GM19025 (cell line): Measurements from ENCODE around the gene CARD16.
A peak's percentile ranks its signal among the peaks of the same experiment; 100 is the strongest.

Experiments
- ATAC-seq: cut with Tn5 transposase; IDR thresholded peaks from one replicate; pipeline ENCODE4 v1.9.1; 2021; ENCODE audit warnings: mild to moderate bottlenecking, low read depth, moderate library complexity; ENCODE audit not compliant: unreplicated experiment

CARD16 gene

DNA sequence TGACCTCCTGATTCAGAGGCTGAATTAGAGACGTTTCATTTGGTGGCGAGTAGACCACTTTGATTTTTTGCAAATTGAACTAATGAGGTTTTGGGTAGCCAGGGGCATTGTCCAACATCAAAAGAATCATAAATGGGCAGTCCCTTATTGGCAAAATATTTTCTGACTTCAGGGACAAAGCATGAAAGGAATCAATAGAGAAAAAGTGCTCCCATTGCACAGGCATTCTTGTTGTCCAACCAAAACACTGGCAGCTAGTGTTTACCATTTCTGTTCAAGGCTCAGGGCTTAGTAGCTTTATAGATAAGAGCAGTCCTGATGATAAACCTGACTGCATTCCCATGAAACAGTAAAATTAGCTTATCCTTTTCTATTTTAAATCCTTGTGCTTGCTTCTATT, 6.4 kb upstream of the CARD16 start:
- no peak for ATAC-seq

DNA sequence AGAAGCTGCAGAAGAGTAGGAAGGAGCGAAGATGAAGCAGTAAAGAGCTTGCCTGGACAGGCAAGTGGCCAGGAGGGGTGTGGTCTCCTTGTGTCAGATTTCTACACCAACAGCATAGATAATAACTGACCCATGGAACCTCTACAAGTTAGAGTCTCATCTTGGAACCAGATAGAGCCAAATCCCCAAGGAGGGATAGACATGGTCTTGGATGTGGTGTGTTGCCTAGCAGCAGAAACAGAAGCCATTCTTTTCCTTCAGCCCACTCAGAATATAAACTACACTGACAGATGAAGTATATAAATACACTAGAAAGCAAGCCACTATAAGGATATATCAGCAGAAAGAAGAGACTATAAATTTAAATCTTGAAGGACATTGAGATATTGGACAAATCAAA, 4.3 kb upstream of the CARD16 start:
- ATAC-seq, result no peak

DNA sequence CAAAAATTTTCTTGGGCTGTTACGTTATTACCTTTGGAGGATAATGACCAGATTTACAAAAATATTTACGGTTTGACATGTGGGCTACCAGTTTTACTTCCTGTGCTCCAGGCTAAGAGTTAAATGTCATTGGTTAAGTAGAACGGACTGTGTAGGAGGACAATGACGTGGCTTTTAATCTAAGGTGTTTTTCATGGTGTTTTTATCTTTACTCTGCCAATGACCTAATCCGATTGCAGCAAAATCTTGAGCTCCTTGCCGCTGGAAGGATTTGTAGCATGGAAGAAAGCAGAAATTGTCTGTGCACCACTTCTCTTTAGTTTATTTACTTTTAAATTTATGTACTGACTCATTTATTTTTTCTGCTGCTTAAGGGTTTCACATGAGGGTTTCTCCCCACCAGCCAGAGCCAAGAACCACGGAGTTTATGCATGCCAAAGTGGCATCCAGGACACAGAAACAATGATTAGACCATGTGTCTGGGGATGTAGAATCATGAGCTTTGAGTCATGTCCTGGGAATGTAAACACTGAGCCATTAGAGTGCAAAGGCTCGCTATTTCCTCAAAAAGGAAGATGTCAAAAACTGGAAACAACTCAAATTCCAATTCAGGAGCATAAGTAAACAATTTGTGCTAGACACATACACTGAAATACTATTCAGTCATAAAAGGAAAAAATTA, 1.9 kb upstream of the CARD16 start:
- ATAC-seq, result no peak

DNA sequence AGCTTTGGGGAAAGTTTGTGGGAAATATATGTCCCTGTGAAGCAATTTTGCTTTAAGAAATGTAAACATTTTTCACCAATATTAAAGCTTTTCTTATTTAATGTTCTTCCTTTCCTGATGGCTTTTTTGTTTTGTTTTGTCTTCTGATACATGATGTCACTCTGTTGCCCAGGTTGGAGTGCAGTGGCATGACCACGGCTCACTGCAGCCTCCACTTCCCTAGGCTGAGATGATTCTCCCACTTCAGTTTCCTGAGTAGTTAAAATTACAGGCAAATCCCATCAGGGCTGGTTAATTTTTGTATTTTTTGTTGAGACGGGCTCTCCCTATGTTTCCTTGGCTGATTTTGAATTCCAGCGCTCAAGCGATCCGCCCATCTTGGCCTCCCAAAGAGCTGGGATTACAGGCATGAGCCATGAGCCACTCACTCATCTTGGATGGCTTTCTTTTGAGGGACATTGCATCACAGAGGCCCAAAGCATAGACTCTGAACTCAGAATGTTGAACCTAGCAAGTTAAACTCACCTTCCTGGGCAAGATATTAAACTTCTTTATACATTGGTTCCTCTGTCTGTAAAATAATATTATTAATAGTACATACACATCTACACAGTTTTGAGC, 651 bp upstream of the CARD16 start:
- no peak for ATAC-seq

DNA sequence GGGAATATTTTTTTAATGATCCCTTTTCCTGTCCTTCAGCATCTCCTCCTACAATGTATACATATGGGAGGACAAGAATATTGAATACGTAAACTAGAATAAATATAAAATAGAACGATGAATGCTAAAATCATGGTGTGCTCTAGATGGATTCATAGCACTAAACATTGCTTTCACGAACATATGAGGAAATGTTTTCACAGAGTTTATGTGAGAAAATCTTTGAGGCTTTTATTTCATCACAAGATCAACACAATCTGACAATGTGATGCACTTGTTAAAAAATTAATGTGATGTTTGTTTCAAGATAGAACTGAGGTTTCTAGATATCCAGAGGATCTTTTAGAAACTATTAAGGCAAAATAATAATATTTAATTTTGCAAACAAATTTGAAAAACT, 3.0 kb downstream of the CARD16 start:
- ATAC-seq, result no peak

DNA sequence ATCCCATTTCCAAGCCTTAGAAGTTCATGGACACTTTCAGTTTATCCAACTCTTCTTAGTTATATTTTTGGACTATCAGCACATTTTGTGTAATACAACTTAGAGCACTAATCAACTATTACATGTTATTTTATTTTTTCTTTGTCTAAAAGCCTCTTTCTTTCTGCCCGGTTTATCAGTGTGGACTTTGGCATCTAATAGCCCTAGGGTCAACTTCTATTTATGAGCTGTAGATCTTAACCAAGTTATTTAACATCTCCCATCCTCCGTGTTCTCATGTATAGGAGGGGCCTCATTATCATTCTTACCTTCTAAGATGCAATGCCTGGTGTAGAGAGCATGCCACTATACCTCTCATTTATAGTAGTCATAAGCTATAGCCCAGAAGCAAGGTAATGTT, 4.4 kb downstream of the CARD16 start:
- no peak for ATAC-seq

DNA sequence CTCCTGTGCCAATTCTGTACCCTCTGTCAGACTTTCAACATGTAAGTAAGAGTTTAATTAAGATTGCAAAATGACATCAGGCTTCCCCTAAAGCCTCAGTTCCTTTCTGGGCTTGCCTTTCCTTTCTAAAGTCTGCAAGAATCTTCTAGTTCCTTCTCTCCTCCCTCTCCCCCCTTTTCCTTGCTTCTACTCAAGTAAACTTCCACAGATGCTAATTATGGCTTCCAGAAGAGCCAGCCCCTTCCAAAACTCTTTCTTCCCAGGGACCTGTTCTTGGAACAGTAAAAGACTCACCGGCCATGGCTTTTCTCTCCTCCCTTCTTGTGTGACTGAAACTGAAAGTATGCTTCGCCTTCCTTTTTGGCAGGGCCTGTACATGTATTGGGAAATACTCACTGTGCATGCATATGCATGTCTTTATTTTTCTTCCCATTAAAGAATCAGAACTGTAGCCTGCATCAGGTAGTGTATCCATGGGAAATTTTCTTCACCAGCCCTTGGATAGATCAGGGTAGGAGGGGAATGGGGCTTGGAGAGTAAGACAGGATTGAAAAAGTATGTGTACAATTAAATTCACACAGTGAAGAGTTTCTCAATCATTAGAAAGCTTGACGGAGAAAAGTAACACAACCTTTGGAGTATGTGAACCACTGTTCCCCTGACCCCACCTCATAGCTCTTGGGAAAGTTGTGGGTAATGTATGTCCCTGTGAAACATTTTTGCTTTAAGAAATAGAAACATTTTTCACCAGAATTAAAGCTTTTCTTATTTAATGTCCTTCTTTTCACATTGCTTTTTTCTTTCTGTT, 10.1 kb downstream of the CARD16 start, which contains the start of gene CASP1:
Gene CASP1, minus strand, starts transcription at position 332 of the 808 bp plus-strand sequence. Its CDS starts 31 bp downstream, at position 301.
- ATAC-seq, result peak; percentile 91

DNA sequence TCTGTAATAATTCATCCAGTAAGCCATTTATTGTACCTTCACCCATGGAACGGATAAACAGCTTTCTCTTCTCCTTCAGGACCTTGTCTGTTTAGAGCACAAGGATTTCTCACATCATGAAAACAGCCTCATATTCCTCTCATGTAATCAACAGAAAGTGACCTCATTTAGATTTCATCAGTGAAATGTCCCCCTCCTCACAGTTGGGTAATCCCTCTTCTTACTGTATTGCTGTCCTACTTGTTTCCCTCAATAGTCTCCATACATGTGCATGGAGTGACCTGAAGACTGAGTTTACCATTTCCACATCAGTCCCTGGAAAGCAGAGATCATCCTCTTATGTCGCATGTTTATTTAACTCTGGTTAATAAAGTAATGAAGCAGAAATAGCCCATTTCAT, 10.7 kb downstream of the CARD16 start:
- peak; percentile 6 for ATAC-seq

DNA sequence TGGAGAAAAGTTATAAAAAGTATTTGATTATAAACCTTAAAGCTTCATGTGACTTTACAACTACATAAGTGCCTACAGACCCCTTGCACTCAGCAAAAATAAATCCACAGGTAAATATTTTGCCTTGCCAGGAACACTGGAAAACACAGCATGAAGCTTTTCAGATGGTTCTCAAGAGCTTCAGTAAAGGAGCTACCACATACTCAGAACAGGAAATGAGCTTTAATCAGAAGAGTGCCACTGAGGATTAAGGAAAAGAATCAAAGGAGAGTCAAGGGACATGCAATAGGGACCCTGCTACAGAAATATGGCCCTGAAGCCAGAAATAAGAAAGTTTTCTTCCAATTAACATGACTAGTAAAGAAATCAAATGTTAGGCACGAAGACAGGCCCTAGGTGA, 11.4 kb downstream of the CARD16 start:
- ATAC-seq, result no peak

DNA sequence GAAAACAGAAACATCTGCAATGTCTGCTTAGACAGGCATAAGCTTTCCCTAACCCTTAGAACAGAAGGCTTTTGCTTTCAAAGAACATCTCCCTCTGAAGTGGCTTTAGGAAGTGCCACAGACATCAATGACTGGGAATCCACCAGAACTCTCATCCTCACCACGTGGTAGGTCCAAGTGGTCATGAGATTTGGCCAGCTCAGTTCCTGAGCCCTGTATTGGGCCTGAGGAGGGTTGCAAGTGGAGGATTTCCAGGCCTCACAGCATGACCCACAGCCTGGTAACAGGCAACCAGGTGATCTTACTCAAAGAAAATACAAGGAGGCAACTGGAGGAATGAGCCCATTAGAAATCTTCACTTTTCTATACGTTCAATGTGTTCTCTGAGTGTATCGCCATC, 11.8 kb downstream of the CARD16 start:
- no peak for ATAC-seq

DNA sequence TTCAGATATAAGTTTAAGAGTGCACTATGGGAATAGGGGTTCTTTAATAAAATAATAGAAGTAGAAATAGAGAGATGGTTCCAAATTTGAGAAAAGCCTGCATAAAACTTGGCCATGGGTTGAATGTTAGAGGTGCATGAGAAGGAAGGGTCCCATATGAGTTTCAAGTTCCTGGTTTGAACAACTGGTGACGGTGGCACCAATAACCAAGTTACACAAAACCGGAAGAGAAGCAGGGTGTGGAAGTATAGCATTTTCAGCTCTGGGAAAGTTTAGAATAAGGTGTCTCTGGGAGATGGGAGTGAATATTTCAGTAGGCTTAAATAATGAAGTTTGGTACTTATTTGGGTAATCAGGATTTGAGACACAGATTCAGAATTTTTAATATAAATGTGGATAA, 12.6 kb downstream of the CARD16 start:
- no peak for ATAC-seq

DNA sequence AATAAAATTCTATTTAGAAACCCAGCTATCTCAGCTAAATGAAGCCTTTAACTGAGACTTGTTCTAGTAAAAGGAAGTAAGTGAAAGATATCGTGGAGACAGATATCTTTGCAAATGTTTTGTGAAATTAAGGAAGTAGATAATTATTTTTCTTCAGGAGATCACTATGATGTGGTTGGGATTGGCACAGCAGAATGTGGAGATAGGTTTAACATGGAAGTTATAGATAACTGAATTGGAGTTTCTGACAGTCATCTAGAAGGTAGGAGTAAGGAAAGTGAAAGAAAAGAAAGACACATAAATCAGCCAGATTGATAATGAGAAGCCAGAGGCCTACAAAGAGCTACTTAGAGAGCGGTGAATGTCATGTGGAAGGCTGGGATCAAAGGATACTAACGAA, 17.5 kb downstream of the CARD16 start:
- ATAC-seq, result no peak

DNA sequence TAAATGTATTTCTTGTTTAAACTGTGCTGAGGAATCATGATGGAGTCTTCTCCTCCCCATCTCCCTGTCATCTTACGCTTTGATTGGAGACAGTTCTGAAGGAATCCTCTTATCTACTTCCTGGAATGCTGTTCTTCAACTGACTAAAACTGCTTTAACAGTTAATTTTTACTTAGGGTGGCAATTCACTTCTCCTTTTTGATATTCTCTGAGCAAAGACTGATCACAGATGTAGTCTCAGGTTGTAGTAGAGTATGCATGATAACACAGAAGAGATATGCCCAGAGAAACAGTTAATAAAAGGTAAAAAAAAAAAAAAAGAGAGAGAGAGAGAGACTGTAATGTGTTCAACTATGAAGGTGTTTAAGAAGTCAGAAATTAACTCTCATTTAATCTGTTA, 20.7 kb downstream of the CARD16 start:
- ATAC-seq, result no peak

DNA sequence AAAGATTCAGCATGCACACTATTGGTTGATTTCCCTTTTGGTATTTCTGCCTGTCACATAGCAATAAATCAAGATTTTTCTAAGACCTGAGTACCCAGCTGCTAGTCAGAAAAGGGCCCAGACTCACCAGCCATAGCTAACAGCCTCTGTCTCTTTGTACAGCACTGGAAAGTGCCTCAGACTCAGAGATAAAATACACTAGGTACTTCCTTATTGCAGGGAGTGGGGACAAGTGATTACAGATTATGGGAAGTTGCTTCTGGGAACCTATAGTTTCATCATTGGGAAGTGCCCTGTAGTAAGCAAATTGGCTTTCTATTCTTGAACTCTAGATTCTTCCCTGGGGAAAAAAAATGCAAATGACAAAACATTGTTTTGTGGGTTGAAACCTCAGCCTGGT, 22.1 kb downstream of the CARD16 start, which contains the start of gene CASP5:
Gene CASP5, minus strand, starts transcription at position 166 of the 400 bp plus-strand sequence. Its CDS starts 32 bp downstream, at position 134.
- ATAC-seq, result no peak

DNA sequence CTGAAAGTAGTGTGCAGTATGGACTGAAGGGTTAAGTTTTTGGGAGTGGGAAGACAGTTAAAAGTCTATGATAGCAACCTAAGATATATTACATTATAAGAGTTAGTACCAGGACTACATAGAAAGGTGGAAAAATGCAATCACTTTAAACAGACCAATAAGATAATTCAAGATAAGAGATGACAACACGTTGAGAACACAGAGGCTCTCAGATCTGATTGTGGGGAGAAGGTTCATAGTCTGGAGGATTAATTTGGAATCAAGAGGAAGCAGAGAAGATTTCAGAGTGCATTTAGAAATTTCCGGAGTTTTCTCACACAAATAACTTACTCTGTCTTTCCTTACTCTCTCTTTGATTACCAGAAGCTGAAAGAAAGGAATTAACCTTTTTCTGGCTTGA, 22.6 kb downstream of the CARD16 start:
- no peak for ATAC-seq

DNA sequence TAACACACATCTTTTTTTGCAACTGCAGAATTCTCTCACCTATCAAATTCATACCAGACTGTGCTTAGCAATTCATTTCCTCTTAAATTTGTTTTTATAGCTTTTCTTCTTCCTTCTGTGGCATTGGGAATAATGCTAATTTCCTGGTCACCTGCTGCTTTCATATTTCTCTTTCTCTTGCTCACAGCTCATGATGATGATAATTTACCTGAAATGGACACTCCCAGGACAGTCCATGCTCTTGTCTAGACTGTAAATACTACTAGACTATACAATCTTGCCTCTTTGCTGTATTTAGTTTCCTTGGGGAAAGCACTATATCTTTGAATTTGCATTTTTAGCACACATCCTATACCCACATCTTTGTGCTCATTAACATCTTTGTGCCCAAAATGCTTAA, 37.7 kb downstream of the CARD16 start:
- ATAC-seq, result no peak

DNA sequence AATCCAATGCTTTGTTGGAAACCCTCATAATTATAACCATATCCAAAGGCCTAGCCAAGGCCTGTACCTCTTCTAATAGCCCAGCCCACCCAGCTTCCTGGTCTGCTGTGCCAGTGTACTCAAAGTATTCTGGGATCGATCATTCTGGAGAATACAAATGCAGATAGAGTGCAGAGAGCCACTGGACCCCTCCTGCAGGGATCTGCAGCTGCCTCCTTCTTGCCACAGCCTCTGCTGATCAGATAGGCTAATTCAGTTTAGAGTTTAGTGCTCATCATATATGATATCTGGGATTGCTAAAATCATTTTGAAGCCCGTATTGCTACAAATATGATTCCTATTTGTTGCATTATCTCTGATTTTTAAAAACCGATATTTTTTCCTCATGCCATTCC, 39.7 kb downstream of the CARD16 start:
- no peak for ATAC-seq

DNA sequence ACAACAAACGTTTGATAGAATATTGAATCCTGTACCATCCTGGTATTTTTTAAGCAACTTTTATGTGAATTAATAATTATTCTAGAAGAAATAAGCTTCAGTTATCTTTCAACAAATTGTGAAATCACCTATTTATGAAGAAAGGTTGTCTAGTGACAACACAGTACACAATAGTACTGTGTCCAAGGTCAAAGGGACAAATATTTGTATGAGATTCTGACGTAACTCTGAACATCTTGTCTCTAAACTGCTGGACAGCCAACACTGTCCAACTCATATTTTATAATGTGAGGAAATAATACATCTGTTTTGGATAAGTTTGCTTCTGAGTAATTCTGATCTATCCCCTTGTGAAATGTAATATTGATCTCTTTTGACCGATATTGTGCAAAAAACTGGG, 41.1 kb downstream of the CARD16 start:
- ATAC-seq, result no peak

DNA sequence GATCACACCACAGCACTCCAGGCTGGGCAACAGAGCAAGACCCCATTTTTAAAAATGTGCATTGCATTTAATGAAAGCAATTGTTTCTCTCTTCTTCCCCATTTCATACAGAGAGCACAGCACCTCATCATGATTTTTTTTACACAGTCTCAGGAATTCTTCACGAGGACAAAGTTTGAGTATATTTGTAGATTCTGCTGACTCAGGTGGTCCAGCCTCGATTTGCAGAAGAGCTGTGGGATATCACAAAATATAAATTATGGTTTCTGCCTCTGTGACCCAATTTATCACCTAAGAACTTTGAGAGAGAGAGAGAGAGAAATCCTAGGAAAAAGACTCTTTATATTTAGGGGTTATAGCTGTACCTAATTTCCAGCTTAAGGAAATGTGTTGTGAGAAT, 42.0 kb downstream of the CARD16 start:
- no peak for ATAC-seq

DNA sequence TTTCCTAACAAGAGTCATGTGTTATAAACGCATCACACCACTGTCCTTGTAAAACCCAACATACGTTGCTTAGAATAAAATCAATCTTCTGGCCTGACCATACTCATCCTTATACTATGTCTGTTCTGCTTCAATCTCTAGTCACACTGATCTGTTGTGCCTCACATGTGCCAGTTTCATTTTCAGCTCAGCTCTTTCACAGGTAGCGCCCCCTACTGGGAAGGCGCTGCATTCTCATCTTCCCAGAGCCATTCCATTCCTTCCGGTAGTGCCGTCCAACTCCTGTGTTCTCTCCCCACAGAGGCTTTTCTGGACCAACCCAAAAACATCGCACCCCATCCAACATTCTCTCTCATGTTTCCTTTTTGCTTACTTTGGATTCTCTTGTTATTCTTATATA, 44.3 kb downstream of the CARD16 start:
- peak; percentile 70 for ATAC-seq

DNA sequence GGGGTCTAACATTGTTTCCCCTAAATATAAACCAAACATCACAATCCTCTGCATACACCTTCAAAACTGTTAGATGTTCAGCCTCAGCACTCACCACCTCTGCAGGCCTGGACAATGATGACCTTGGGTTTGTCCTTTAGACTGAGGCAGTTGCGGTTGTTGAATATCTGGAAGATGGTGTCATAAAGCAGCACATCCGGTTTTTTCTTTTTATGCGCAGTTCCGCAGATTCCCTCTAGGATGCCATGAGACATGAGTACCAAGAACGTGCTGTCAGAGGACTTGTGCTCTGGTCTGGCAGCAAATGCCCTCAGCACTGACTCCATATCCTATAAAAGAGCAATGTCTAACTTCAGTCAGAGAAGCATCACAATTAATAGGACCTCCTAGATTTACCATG, 45.0 kb downstream of the CARD16 start:
- ATAC-seq, result no peak

DNA sequence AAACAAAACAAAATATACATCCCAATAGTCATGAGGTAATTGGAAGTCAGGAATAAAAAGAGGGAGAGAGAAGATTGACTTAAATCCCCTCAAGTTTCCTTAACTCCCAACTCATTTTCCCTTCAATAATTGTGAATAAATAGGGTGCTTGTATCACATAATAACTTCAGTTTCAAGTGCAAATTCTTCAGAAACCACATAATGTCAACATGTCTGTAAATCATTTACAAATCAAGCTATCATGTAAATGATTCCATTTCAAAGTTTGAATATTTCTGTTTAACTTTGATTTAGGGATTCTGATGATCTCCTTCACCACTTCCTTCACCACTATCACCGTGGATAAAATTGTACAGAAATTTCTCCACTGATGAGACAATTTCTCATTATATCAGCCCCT, 45.4 kb downstream of the CARD16 start:
- no peak for ATAC-seq
